Inferior parietal cortex (tissue), 1 donor: Measurements from ENCODE around the gene VCAN.
A peak's percentile ranks its signal among the peaks of the same experiment; 100 is the strongest.
"Not testable (repeated sequence)": the region's sequence is repeated elsewhere in the genome, so short reads cannot be mapped to it uniquely, and the experiment has no call there.

ENCODE experiments used
- DNase-seq: peaks from one replicate; pipeline ENCODE4 v3.0.0-alpha.2; 2016; ENCODE audit errors: extremely low spot score

The VCAN gene

GRCh38 chr5:83471405-83472212 lies at the start of gene VCAN:
Gene VCAN, plus strand, starts transcription at chr5:83471744. Its CDS starts 11,775 bp downstream, at chr5:83483519.
- DNase-seq, result peak; percentile 26

GRCh38 chr5:83422284-83422683 lies 49.3 kb upstream of the VCAN start:
- DNase-seq, result no peak

GRCh38 chr5:83426855-83427254 lies 44.7 kb upstream of the VCAN start:
- DNase-seq, result no peak

- DNase-seq, result no peak
These were observed 43.4 kb upstream of the VCAN start for GRCh38 chr5:83428126-83428525.

GRCh38 chr5:83428890-83429289 lies 42.7 kb upstream of the VCAN start:
- DNase-seq, result no peak

- peak; percentile 79 for DNase-seq
These were observed 41.2 kb upstream of the VCAN start for GRCh38 chr5:83430130-83431010.

GRCh38 chr5:83433891-83434290 lies 37.7 kb upstream of the VCAN start:
- no peak for DNase-seq

GRCh38 chr5:83434946-83435345 lies 36.6 kb upstream of the VCAN start:
- no peak for DNase-seq

- DNase-seq, result no peak
These were observed 35.3 kb upstream of the VCAN start for GRCh38 chr5:83436276-83436675.

GRCh38 chr5:83437697-83438096 lies 33.8 kb upstream of the VCAN start:
- DNase-seq, result not testable (repeated sequence)

GRCh38 chr5:83440826-83441225 lies 30.7 kb upstream of the VCAN start:
- DNase-seq, result no peak

- no peak for DNase-seq
These were observed 29.8 kb upstream of the VCAN start for GRCh38 chr5:83441747-83442146.

GRCh38 chr5:83443534-83443933 lies 28.0 kb upstream of the VCAN start:
- DNase-seq, result no peak

GRCh38 chr5:83444445-83444844 lies 27.1 kb upstream of the VCAN start:
- no peak for DNase-seq

GRCh38 chr5:83446253-83446947 lies 25.1 kb upstream of the VCAN start:
- no peak for DNase-seq

- no peak for DNase-seq
These were observed 24.0 kb upstream of the VCAN start for GRCh38 chr5:83447533-83447932.

GRCh38 chr5:83450183-83450966 lies 21.2 kb upstream of the VCAN start:
- no peak for DNase-seq

GRCh38 chr5:83450967-83451248 lies 20.6 kb upstream of the VCAN start:
- no peak for DNase-seq

GRCh38 chr5:83451955-83452354 lies 19.6 kb upstream of the VCAN start:
- no peak for DNase-seq

GRCh38 chr5:83453937-83454336 lies 17.6 kb upstream of the VCAN start:
- no peak for DNase-seq

GRCh38 chr5:83464261-83464660 lies 7.3 kb upstream of the VCAN start:
- no peak for DNase-seq
